Stimulated activated CD8-positive, alpha-beta memory T cell treated with anti-CD3 and anti-CD28 coated beads, Interleukin-7, amount 100 ng/mL, for 4 hours (primary cell): ENCODE measurements around the gene SAMD13.
A peak's percentile ranks its signal among the peaks of the same experiment; 100 is the strongest.
"Not testable (repeated sequence)": the region's sequence is repeated elsewhere in the genome, so short reads cannot be mapped to it uniquely, and the experiment has no call there.

ENCODE experiments used
- DNase-seq, 2 donors: peaks; one replicate each; pipeline ENCODE4 v3.0.0-alpha.2; 2020; ENCODE audit warnings: low read depth in 2 of 2

SAMD13 gene

DNA sequence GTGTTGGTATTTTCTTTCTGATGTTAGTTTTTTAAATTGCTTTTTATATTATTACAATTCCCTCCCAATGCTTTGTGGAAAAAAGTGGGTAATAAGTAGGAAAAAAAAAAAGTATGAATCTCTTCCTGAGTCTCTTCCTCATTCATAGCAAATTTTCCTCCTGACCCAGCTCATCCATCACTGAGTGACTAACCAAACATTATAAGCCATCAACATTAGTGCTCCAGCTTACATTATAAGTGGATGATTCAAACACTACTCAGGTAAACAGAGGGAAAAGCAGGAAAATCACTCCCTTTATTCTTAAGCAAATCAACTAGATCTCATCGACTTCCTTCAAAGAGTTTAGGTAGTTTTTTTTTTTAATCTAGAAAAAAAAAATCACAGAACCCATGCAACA, 15.4 kb upstream of the SAMD13 start:
- DNase-seq = no peak

DNA sequence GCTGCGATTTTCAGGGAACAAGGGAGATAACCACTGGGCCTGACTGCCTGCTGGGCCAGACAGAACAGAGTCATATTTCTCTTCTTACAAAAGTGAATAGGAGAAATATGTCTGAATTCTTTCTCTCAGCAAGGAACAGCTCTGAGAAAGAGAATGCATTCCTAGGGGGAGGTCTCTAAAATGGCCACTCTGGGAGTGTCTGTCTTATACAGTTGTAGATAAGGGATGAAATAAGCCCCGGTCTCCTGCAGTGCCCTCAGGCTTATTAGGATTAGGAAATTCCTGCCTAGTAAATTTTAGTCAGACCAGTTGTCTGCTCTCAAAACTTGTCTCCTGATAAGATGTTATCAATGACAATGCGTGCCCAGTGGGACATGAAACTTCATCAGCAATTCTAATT, 14.1 kb upstream of the SAMD13 start:
- not testable (repeated sequence) for DNase-seq

DNA sequence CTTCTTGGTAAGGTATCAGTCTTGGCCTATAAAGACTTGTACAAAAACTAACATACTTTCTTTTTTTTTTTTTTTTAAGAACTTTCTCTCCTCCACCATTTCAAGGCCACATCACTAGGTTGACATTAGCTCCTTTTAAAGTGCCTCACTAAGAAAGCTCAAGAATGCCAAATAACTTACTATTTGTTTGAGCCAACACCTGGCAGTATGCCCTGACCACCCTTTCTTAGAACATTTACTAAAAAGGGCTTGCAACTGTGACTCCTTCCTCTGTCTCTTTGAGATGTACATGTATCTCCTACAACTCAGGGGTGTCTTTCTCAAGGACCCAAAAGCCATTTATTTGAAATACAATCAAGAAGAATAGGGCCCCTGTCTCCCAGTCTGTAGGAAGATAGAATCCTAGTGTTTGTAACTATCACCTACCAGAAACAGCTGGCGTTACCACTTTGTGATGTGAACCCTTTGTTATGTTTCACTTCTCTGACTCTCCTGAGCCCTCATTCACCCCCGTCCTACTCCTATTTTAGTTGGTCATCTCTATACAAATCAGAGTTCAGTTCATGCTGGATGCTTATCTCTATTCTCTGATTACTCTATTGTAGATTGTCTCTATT, 12.2 kb upstream of the SAMD13 start:
- DNase-seq = no peak

DNA sequence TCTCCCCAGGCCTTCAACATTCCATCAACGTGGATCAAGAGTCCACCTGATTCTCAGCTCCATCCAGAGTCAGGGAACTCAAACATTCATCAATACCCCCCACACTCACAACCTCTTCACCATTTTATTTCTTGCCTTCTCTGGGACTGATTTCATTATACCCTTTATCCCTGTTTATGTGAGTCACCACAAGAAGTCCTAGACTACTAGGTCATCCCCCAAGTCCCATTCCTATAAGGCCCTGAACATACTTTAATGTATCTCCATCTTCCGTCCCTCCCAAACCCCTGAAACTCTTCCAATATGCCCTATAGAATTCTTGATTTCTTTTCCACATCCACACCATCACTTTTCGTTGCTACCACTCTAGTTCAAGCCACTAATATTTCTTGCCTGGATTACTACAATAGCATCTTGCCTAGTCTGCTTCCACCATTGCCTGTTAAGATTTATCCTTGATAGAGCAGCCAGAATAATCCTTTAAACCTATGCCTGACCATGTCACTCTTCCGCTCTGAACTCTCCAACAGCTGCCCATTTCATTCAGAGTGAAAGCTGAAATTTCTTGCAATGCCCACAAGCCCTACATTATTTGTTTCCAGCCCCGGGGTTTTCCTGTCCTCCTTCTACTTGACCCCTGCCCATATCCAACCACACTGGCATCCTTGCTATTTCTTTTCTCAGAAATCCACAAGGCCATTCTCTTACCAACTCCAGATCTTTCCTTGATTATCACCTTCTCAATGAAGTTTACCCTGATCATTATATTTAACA, 9.4 kb upstream of the SAMD13 start:
- DNase-seq = no peak

DNA sequence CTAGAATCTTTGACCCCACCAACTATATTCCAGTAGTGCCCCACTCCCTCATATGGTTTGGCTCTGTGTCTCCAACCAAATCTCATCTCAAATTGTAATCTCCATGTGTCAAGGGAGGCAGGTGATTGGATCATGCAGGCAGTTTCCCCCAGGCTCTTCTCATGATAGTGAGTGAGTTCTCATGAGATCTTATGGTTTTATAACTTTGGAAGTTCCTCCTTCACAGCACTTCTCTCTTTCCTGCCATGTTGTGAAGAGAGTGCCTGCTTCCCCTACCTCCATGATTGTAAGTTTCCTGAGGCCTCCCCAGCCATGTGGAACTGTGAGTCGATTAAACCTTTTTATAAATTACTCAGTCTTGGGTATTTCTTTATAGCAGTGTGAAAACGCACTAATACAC, 7.7 kb upstream of the SAMD13 start:
- DNase-seq = no peak

DNA sequence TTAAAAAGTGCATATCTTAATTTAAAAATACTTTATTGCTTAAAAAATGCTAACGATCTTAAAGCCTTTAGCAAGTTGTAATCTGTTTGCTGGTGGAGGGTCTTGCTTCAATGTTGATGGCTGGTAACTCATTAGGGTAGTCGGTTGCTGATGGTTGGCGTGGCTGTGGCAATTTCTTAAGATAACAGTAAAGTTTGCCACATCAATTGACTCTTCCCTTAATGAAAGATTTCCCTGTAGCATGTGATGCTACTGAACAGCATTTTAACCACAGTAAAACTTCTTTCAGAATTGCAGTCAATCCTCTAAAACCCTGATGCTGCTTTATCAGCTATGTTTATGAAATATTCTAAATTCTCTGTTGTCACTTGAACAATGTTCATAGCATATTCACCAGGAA, 6.8 kb upstream of the SAMD13 start:
- DNase-seq = no peak

DNA sequence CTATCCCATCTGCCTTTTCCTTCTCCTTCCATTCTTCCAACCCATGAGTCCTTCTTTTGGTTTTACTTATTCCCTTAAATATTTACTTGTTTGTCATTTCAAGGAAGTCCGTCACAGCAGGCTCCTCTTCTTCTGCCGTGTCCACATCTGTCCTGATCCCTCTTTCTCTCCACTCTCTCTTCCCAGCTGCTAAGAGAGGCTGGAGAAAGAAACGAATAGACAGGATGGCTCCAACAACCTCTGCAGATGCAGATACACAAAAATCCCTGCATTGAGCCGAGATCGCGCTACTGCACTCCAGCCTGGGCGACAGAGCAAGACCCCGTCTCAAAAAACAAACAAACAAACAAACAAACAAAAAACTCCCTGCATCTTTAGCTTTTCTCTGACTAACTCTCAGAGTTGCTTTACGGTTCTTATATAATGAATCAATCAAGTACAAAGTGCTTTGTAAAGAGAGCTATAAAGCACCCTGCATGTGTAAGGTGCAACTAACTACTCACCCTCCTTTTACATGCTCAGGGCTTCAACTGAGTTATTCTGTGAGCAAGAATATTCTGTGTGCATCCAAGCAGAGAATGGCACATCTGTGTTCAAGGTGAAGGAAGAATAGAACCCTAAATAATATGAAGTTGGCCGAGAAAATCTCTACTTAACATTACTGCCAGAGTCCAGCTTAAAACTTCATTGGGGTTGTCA, 3.8 kb upstream of the SAMD13 start:
- DNase-seq = no peak

DNA sequence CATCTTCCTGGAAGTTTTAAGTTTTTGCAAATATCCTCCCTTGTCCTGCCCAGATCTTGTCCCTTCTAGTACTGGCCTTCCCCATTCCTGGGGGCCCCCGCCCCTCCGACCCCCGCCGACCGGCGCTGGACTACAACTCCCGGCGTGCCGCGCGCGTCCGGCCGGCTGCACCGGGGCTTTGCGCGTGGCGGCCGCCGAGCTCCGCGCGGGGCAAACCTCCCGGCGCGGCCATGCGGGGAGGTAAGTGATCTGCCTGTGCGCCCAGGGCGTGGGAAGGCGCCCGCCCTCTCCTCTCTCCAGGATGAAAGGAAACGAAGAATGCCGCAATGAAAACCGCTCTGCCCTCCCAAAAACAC, 3.2 kb upstream of the SAMD13 start:
- peak in 1 of 2 donors; percentile 43 for DNase-seq

DNA sequence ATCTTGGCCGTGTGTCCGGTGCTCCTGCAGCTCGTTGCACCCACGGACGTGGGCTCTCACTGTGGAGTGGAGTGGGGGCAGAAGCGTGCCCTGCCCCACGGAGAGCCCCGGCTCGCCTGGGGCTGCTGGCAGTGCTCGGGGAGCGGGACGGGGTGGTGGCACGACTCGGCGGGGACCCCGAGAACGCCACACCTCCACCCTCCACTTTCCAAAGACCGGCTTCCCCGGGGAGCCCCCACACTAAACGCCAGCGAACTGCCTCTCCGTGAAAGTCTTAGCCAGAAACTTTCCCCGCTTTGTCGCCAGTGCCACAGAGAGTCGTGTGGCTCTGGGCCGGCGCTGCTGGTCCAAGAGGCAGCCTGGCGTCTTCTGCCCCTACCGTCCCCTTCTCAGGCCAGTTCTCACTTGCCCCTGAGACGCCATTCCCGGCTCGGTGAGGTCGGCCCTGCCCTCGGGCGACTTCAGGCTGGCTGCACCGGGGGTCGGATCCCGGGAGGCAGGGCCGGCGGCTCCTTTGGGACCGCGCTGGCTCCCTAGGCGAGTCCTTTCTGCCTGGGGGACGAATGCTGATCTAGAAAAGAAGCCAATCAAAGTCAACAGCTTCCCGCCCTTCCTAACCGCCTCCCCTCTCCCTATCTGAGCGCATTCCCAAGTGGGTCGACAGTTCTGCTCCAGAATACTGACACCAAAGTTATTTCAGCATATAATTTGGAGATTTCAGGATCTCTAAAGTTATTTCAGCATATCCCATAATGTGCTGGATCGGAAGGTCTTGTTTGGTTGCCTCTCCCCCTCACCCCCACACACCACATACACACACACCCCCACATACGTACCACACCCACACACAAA, 2.6 kb upstream of the SAMD13 start:
- peak in 1 of 2 donors; percentile 19 for DNase-seq

DNA sequence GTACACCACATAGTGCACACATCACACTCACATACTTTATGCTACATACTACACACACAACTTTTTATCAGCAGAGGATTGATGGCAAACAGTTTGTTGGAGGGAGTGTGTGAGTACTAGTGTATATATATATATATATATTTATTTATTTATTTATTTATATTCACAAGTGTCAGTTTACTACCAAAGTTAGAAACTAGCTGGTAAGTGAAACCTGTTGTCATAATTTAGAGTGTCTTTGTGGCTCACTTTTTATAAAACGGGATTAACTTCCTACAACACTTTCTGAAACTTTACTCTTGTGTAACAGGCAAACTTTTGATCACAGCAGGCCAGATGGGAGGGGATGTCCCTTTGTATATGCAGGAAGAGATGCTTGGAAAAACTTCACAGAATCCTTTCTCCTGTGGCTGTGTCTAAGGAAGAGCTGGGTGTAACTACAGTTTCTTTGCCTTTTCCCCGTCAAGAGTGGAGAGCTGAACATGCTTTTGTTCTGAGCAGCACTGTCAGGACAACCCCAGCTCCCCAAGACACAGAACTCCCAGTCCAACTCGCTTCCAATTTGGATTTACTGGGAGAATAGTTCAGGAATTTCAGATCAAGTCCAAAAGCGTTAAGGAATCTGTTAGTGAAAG, 1.9 kb upstream of the SAMD13 start:
- no peak for DNase-seq

DNA sequence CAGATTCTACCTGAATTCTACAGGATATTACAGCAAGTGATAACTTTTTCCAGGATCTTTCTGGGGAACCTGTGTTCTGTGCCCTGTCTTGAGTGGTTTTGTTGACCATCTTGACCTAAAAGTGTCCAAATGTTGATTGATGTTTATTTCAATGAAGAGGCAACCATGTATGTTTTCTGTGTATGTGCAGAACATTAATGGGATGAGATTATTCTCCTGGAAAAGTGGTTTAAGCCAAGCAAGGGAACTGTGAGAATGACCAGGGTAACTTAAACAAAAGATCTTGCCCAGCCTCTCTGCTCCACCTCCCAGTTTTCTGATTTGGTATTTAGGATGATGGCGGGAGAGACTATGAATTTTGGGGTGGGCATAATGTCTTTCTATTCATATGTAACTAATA, 1.0 kb upstream of the SAMD13 start:
- DNase-seq = no peak

DNA sequence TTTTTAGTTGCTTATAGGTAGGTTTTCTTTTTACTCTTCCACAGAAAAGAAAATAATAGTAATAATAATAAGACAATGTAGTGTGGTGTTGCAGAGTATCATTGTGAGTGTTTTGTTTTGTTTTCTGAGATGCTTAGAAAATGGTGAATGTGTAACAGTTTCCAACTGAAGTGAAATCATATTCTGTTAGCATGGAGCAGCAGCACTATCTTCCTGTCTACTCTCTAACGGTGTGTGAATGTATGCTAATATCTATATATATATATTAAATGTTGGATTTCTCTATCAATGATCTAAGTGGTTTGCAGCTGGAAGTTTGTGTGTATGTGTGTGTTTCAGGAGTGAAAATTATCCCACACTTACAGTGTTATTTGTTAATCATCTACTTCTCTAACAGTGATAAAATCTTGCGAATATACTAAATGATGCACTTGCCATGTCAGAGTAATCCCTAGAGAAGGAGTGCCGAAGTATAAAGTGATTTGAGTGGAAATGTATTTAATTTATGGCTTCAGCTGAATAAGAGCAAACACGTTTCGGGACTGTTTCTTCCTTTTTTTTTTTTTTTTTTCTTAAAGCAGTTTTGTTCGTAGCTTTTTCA, 377 bp downstream of the SAMD13 start:
- no peak for DNase-seq

DNA sequence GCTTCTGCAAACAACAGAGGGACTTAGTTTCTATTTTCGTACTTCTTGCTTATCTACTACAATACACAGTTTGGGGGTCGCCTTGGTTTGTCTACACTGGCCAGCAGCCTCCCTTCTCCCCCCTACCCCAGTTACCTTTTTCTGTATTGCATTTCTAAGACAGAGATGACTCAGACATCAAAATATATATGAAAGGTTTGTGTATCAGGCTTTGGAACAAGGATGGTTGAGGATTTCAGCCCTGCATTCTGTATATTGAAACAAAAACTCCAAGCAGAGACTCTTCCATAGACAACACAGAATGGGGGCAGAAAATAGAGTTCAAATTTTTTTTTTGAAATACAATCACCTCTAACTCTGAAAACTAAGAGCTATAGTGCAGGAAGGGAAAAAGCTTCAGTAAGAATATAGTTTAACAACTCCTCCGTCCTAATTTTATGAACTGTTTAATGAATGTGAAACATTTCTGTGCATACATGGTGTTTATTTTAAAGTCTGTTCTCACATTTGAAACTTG, 1.9 kb downstream of the SAMD13 start:
- DNase-seq = no peak

DNA sequence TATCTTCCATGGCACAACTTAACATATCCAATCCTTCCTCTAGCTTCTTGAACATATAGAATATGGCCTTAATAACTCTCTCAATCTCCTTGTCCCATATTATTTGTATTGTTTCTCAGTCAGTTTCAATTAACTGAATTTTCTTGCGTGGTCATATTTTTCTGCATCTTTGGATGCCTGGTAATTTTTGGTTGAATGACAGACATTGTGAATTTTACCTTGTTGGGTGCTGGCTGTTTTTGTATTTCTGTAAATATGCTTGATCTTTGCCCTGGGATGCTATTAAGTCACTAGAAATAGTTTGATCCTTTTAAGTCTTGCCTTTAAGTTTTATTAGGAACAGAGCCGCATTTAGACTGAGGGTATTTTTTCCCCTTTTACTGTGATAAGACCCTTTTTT, 5.9 kb downstream of the SAMD13 start:
- DNase-seq = no peak

DNA sequence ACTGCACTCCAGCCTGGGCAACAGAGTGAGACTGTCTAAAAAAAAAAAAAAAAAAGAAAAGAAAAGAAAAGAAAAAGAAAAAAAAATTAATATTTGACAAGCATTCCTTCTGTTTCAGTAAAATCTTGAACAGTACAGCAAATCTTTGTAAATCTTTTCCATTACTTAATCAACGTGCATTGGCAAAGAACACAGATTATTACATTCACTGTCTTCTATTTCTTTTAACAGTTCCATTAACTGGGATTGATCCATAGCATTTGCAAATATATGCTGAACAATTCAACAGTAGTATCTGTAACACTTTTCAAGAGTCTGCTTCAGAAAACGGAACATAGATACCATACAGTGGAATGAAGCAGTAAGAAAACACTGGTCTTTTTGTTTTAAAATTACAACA, 9.8 kb downstream of the SAMD13 start:
- no peak for DNase-seq

DNA sequence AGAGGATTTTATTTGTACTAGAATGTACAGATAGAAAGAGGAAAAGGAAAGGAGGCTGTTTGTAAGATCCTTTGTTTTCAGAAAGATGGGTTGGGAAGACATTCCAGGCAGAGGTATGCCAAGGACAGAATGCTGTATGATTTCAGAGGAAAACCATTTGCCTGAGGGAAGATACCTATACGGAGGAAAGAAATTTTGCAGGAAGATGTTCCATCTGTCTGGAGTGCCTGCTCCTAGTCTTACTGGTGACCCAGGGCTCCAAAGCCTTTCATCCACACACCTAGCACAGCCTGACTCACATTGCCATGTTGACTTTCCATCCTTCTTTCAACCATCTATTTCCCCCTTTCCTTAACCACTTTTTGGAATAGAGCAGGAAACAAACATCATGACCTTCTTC, 18.2 kb downstream of the SAMD13 start:
- DNase-seq = no peak

DNA sequence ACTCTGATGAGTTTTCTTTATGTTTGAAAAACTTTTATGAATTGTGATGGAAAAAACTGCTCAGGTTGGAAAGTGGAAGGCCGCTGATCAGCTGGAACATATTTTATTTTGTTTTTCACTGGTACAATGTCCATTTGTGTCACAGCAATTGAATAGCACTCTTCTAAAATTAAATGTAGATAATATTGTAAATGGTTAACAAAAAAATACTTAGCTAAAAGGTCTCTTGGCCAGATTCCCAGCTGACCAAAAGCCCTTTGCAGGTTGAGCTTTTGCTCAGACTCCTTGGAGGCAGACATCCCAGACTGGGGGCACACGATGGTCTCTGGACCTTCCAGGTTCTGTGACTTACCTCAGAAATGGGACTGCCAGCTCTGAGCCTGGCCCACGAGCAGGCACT, 26.3 kb downstream of the SAMD13 start:
- no peak for DNase-seq

DNA sequence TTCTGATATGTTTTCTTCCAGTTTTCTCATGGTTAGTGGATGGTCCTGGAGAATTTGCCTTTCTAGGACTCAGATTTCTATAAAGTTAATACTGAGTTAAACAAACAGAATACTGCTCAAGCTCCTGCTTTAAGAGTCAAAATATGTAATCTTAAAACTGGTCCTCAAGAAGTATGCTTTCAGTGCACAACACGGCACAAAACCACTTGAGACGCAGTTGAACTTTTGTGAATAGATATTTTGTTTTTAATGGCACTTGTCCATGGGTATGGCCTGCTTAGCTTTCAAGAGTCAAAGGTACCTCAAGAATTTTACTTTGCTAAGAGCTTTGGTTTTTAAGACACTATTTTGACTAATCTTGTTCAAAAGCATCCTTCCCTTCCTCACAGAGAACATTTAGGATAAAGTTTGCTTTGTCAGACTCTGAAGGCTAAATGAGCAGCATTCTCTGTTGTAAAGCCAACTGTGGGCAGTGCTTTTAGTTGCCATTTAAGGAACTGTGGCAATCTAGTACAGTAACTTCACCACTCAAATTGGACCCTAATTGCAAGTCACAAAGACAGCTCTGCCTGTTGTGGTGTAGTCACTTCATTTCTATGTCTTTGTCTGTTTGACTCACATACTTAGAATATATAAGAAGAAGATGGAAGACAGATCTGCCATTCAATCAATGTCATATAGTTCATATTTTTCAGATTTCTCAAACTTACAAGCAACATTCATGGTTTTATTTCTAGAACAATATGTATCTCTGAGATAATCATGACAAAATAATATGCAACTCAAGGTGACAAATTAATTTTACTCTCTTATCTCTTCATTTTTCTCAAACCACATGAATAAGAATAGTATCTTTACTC, 28.8 kb downstream of the SAMD13 start:
- DNase-seq = no peak

DNA sequence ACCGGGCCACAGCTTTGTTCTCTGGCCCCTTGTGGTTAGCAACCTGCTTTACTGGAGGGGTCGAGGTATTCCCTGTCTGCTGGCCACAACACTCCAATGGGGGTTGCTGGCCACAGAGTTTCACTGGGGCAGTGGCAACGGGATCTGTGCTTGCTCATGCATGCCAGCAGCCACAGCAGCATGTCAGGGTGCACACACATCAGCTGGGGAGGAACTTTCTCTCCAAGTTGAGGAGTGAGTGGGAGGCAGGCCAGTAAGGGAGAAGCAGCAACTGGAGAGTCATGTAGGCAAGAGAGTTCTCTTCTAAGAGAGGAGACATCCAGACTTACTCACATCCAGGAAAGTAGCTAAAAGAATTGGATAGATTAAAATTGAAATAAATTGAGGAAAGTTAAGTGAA, 38.0 kb downstream of the SAMD13 start:
- DNase-seq = no peak

DNA sequence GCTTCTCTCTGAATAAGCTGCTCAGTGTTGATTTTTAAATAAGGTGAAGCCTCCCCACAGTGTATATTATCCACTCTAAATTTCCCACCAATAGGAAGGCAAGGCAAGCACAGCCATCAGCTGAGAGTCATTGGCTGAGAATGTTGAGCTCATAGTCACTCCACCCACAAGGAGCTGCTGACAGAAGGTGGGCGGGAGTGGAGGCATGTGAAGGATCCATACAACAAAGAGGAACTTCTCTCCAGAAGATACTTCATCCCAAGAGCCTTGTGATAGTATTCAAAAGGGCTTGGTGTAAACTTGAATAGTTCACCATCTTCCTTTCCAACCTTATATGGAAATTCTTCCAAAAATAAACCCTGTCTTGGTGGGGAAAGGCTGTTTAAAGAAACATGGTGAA, 42.8 kb downstream of the SAMD13 start:
- no peak for DNase-seq
